ENCODE results near the gene PNISR.
"Not testable (repeated sequence)": the region's sequence is repeated elsewhere in the genome, so short reads cannot be mapped to it uniquely, and the experiment has no call there.

Gene PNISR, protein sequence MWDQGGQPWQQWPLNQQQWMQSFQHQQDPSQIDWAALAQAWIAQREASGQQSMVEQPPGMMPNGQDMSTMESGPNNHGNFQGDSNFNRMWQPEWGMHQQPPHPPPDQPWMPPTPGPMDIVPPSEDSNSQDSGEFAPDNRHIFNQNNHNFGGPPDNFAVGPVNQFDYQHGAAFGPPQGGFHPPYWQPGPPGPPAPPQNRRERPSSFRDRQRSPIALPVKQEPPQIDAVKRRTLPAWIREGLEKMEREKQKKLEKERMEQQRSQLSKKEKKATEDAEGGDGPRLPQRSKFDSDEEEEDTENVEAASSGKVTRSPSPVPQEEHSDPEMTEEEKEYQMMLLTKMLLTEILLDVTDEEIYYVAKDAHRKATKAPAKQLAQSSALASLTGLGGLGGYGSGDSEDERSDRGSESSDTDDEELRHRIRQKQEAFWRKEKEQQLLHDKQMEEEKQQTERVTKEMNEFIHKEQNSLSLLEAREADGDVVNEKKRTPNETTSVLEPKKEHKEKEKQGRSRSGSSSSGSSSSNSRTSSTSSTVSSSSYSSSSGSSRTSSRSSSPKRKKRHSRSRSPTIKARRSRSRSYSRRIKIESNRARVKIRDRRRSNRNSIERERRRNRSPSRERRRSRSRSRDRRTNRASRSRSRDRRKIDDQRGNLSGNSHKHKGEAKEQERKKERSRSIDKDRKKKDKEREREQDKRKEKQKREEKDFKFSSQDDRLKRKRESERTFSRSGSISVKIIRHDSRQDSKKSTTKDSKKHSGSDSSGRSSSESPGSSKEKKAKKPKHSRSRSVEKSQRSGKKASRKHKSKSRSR

GRCh38 chr6:99424761-99425646 is at the start of gene PNISR:
PNISR (minus strand) TSS chr6:99425308; CDS start chr6:99414659, 10,649 bp downstream.
- peak; percentile 99 for DNase-seq (ENCODE audit: low spot score)

GRCh38 chr6:99473730-99474129 is 48.6 kb upstream of the PNISR start:
- DNase-seq (ENCODE audit: low spot score) = no peak

DNA sequence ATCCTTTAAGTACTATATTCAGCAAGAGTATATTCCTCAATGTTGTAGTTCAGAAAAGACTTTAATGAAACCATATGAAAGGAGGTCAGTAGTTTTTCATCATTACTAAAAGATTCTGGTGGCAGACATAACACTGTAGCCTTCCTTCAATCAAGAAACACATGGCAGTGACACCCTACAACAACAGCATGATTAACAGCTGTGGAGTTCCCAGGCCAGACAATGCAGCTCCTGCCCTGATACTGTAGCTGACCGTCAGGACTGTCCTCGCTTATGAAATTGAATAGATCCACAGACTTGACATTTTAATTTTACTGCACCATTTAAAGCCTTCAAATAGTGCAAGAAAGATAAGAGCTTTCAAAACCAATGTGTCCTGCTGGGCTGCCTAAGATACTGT is 46.5 kb upstream of the PNISR start:
- DNase-seq (ENCODE audit: low spot score) = no peak

DNA sequence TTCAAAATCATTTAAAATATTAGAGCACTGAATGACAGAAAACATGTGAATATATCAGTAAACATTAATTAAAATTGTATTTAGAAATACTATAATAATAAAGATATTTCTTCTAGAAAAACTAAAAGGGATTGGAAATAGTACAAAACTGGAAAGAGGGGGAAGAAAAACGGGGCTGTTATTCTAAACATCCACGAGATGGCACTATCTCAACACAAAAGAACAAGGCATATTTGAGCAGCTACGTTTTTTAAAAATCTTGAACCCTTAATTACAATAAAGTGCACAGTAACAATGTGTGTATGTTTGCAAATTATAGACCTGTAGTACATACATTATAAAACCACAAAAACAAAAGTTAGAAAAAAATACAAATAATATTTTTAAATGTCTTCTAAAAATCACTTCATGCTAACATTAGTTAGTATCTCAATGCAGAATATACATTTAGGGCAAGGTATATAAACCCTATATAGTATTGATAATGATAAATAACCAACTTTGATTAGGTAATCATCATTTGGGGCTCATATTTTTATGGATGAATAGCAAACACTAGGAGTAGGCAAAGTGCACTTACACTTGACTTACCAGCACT is 42.5 kb upstream of the PNISR start:
- DNase-seq (ENCODE audit: low spot score) = peak; percentile 18

DNA sequence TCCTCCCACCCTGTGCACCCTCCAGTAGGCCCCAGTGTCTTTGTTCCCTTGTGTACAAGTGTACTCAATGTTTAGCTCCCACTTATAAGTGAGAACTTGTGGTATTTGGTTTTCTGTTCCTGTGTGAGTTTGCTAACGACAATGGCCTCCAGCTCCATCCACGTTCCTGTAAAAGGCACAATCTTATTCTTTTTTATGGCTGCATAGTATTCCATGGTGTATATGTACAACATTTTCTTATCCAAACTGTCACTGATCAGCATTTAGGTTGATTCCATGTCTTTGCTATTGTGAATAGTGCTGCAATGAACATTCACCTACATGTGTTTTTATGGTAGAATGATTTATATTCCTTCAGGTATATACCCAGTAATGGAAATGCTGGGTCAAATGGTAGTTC is 34.0 kb upstream of the PNISR start:
- DNase-seq (ENCODE audit: low spot score) = not testable (repeated sequence)

- DNase-seq (ENCODE audit: low spot score) = no peak
These were observed 33.2 kb upstream of the PNISR start for GRCh38 chr6:99458319-99458718.

GRCh38 chr6:99446076-99446475 is 21.0 kb upstream of the PNISR start:
- peak; percentile 27 for DNase-seq (ENCODE audit: low spot score)

- no peak for DNase-seq (ENCODE audit: low spot score)
These were observed 9.8 kb upstream of the PNISR start for GRCh38 chr6:99434702-99435530.

GRCh38 chr6:99432877-99433276 is 7.8 kb upstream of the PNISR start:
- no peak for DNase-seq (ENCODE audit: low spot score)

- no peak for DNase-seq (ENCODE audit: low spot score)
These were observed 6.8 kb upstream of the PNISR start for GRCh38 chr6:99431901-99432300.

DNA sequence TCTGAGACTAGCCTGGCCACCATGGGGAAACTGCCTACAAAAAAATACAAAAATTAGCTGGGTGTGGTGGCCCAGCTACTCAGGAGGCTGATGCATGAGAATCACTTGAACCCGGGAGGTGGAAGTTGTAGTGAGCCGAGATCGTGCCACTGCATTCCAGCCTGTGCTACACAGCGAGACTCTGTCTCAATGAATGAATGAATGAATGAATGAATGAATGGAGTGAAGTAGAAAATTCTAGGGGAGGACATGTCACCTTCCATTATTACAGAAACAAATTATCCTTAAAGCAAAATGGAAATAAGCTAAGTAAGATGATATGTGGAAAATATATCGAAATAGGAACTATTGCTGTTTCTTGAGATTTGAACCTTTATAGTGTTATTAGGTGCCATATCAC is 2.9 kb upstream of the PNISR start:
- DNase-seq (ENCODE audit: low spot score) = no peak

DNA sequence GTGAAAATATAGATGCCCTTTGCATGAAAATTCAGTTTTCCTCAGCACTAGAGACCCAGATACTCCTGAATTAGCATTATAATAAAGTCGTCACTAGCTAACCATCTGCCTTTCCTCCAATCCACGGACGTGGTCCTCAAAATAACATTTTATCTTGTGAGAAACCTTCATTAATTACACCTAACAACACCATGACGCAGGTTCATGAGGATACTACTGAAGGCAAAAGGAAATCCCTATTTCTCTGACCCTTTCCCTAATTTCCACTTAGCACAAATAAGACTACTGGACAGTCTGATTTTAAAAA is 1.3 kb upstream of the PNISR start:
- no peak for DNase-seq (ENCODE audit: low spot score)

GRCh38 chr6:99425647-99426450 is 741 bp upstream of the PNISR start:
- DNase-seq (ENCODE audit: low spot score) = peak; percentile 92

GRCh38 chr6:99424022-99424421 is 1.1 kb downstream of the PNISR start:
- DNase-seq (ENCODE audit: low spot score) = no peak

DNA sequence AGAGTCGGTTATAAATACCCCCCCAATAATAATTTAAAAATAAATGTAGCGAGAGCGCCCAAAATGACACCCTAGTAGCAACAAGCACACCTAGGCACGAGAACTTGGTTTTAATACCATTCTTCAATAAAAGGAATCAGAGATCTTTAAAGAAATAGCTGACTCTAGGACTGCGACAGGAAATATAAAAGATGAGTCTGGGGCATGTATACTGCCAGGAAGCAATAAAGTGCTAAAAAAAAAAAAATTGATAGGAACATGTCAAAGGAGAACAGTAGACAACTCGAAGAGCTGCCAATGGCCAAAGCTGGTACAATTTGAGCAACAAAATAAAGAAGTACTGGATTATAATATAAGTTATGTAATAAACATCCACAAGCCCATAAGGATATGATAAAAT is 2.2 kb downstream of the PNISR start:
- DNase-seq (ENCODE audit: low spot score) = no peak

DNA sequence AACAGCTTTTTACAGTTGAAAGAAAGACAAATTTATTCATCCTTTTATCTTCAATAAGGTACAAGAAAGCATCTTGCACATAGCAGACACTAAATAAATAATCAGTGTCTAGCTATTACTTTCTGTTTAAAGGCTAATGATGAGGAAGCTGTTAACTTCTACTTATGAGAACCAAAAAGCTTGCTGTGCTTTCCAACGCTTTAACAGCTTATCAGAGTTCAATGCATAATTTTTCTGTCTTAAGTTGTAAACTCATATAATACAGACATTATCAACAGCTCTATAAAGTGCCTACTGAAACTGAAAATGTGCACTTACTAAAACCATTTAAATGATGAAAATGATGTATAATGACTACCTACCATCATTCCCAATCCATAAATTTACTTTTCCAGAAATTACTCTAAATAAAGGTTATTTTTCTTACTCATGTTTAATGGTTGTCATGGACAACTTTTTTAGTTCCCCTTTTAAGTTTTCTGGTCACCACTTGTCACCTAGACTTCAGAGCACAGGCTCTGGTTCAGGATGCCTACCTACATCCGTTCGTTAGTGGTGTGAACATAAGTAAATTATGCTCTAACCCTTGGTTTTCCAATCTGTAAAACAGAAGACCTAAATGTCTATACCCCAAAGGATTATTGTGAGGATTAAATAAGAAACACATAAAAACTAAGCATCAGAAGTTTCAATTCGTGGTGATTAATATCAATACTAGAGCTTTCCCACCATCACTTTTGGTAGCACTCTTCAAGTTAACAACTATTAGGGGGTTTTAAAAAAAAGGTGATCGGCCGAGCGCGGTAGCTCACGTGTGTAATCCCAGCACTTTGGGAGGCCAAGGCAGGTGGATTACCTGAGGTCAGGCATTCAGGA is 8.0 kb downstream of the PNISR start:
- no peak for DNase-seq (ENCODE audit: low spot score)

DNA sequence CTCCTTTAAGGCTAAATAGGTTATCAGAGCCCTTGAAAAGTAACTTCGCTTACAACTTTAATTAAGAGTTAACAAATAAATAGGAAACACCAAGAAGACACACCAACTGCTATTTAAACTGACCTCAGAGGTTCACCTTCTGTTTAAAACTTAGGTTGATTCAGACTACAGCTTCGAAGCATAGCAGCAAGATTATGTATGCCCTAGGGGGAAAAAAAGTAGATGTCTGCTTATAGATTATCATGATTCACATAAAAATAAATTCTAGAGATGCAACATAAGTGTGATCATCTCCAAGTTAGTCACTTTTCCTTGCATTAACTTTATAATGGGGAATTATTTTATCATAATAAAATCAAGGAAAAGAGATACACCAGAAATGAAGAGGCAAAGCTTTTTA is 8.9 kb downstream of the PNISR start:
- DNase-seq (ENCODE audit: low spot score) = no peak

- no peak for DNase-seq (ENCODE audit: low spot score)
These were observed 9.7 kb downstream of the PNISR start for GRCh38 chr6:99415446-99415845.

- peak; percentile 56 for DNase-seq (ENCODE audit: low spot score)
These were observed 13.0 kb downstream of the PNISR start for GRCh38 chr6:99412065-99412464.
